Measurements from ENCODE around the gene CSF3R. TPM values are rescaled to one million over a fixed set of nuclear protein-coding genes. Genes with fewer than 3 reads are reported as not detected.

The CSF3R gene
- total and polyA plus RNA-seq, 2 experiments from 2014 or later, result 3.3 to 6.0 TPM

DNA sequence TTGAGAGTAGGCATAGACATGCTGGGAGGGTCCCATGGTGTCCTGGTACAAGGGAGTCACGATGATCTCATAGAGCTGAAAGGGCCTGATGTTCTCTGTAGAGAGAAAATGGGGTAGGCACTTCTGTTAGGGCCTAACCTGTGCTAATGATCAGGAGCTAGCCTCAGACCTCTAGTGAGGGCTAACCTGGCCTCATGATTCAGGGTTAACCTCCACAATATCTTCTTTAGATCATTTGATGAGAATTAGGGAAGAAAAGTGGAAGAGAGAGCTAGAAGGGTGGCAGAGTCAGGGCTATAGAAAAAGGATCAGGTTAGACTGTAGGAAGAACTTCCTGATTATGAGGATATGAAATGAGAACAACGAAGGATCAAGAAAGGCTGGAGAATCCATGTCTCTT is 13.6 kb downstream of the CSF3R start:
- Histone ChIP-seq H3K36me3 (no peaks in the 10 kb centered on the region), H3K27me3 (no peaks in the 10 kb centered on the region), H3K27ac (no peak overlapping the region), H3K4me3 (no peak overlapping the region), H3K9me3 (ENCODE audit: low read depth) (no peaks in the 10 kb centered on the region), H3K4me1 (ENCODE audit: low read depth) (peaks cover 5% of the 10 kb centered on the region)
- no peak for DNase-seq (ENCODE audit: low read depth in 1 of 2, low spot score in 1 of 2)
- TF ChIP-seq, protein P1, sequence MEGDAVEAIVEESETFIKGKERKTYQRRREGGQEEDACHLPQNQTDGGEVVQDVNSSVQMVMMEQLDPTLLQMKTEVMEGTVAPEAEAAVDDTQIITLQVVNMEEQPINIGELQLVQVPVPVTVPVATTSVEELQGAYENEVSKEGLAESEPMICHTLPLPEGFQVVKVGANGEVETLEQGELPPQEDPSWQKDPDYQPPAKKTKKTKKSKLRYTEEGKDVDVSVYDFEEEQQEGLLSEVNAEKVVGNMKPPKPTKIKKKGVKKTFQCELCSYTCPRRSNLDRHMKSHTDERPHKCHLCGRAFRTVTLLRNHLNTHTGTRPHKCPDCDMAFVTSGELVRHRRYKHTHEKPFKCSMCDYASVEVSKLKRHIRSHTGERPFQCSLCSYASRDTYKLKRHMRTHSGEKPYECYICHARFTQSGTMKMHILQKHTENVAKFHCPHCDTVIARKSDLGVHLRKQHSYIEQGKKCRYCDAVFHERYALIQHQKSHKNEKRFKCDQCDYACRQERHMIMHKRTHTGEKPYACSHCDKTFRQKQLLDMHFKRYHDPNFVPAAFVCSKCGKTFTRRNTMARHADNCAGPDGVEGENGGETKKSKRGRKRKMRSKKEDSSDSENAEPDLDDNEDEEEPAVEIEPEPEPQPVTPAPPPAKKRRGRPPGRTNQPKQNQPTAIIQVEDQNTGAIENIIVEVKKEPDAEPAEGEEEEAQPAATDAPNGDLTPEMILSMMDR (IDR thresholded peaks at IDR 0.05; ENCODE audit: low read depth, low read length), result no peak

DNA sequence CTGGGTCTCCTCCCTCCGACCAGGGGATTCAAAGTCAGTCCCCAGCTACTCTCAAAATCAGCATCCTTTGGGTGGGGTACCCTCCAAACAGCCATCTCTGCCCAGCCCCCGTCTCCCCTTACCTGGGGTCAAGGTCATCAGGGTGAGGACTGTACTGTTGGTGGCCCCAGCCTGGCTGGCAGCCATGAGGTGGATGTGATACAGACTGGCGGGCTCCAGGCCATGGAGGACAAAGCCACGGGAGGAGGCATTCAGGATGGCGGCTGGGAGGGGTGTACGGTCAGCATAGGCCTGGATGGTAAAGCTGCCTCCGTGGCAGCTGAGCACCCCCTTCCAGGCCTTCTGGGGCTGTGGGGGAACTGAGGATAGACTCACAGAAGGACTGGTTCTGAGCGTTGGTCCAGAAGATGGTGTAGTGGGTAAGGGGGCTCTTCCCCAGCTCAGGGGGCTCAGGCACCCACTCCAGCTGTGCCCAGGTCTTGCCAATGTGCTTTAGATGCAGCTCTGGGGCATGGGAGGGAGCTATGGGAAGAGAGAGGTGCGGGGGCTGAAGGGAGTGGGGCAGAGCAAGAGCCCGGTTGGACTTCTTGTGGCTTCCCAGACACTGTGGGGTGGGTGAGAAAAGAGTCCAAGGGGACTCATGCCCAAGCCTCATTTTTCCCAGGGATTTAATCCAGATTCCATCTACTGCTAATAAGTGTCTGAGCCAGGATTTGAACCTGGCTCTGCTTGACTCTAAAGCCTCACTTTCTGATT is 14.8 kb downstream of the CSF3R start:
- Histone ChIP-seq H3K27ac (no peak overlapping the region), H3K27me3 (no peaks in the 10 kb centered on the region), H3K4me1 (ENCODE audit: low read depth) (peaks cover 5% of the 10 kb centered on the region), H3K9me3 (ENCODE audit: low read depth) (no peaks in the 10 kb centered on the region), H3K4me3 (no peak overlapping the region), H3K36me3 (no peaks in the 10 kb centered on the region)
- TF ChIP-seq, protein P1 (IDR thresholded peaks at IDR 0.05; ENCODE audit: low read depth, low read length), result no peak
- no peak for DNase-seq (ENCODE audit: low read depth in 1 of 2, low spot score in 1 of 2)

DNA sequence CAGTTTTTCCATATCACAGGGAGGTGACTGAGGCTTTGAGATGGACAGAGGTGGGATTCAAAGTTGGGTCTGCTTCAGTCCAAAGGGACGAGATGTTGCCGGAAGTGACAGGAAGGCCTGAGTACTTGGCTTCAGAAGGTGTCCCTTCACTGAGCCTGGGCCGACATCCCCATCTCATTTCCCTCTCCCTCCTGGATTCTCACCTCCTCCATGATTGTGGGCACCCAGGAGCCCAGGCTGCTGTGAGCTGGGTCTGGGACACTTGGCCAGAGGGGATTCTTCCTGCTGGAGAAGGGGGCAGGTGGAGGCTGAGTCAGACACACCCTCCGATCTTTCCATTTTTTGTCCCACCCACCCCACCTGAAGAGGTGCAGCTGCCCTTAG is 15.7 kb downstream of the CSF3R start:
- Histone ChIP-seq H3K27ac (no peak overlapping the region), H3K9me3 (ENCODE audit: low read depth) (no peaks in the 10 kb centered on the region), H3K4me3 (no peak overlapping the region), H3K27me3 (no peaks in the 10 kb centered on the region), H3K36me3 (peaks cover 2% of the 10 kb centered on the region), H3K4me1 (ENCODE audit: low read depth) (peaks cover 5% of the 10 kb centered on the region)
- DNase-seq (ENCODE audit: low read depth in 1 of 2, low spot score in 1 of 2), result no peak
- TF ChIP-seq, protein P1 (IDR thresholded peaks at IDR 0.05; ENCODE audit: low read depth, low read length), result no peak

DNA sequence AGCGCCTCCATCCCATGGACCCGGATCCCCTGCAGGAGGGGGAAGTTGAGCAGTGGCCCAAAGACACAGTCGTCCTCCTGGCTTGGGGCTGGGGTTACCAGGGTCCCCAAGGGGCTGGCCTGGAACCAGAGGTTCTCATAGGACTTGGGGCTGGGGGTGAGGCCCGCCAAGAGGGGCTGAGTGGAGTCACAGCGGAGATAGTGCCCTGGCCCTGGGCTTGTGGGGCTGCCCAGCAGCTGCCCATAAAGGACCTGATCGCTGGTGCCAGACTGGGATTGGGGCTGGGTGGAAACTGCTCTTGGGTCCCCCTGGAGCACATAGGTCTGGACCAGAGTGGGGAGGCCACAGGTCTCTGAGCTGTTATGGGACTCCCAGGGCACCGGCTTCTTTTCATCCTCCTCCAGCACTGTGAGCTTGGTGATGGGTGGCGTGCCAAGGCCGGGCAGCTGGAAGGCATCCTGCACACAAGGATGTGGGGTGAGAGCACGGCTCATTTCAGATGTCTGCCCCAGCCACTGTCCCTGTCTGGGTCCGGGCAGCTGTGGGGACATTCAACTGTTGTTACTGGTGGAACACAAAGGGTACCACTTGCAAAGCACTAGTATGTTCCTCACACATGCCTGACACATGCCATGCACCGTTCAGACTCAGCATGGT is 16.2 kb downstream of the CSF3R start:
- no peak overlapping the region for H3K27ac ChIP-seq
- no peaks in the 10 kb centered on the region for H3K9me3 ChIP-seq (ENCODE audit: low read depth)
- peaks cover 2% of the 10 kb centered on the region for H3K36me3 ChIP-seq
- H3K4me1 ChIP-seq (ENCODE audit: low read depth), result peaks cover 5% of the 10 kb centered on the region
- no peak for DNase-seq (ENCODE audit: low read depth in 1 of 2, low spot score in 1 of 2)
- no peak overlapping the region for H3K4me3 ChIP-seq
- TF ChIP-seq, protein P1 (IDR thresholded peaks at IDR 0.05; ENCODE audit: low read depth, low read length), result no peak
- H3K27me3 ChIP-seq, result no peaks in the 10 kb centered on the region

DNA sequence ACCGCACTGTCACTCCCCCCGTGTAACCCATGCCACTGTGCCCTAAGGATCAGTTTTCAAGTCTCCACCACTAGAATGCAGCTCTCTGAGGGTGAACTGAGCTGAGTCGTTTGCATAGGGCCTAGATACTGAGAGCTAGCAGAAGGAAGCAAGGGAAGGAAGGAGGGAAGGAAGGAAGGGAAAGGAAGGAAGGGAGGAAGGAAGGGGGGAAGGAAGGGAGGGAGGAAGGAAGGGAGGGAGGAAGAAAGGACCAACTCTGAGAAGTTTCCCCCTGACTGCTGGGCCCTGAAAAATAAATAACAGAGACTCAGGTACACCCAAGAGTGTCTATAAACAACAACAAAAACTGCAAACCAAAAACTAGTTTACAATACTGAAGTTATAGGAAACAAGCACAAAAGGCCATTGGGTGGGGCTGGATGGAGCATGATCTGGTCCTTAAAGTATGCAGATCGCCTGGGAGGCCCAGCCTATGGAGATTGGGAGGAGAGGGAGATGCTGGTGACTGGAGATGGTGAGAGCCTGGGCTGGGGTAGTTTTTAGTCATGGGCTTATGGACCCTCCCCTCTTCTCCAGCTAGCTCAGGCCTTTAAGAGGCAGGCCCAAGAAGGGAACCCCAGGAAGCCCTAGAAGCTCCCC is 16.9 kb downstream of the CSF3R start:
- no peak for DNase-seq (ENCODE audit: low read depth in 1 of 2, low spot score in 1 of 2)
- no peak overlapping the region for H3K4me3 ChIP-seq
- TF ChIP-seq, protein P1 (IDR thresholded peaks at IDR 0.05; ENCODE audit: low read depth, low read length), result no peak
- H3K36me3 ChIP-seq, result peaks cover 2% of the 10 kb centered on the region
- no peak overlapping the region for H3K27ac ChIP-seq
- no peaks in the 10 kb centered on the region for H3K9me3 ChIP-seq (ENCODE audit: low read depth)
- H3K27me3 ChIP-seq, result no peaks in the 10 kb centered on the region
- H3K4me1 ChIP-seq (ENCODE audit: low read depth), result peaks cover 5% of the 10 kb centered on the region

Measured in cardiac muscle cell (in vitro differentiated cells and primary cell).